ENCODE data around the gene SH3RF3. TPM values are rescaled to one million over a fixed set of nuclear protein-coding genes. Genes with fewer than 3 reads are reported as not detected.

The SH3RF3 gene
- total RNA-seq, 1 donor from 2014 or later = 10.8 TPM

- peaks cover 8% of the 10 kb centered on the region for H3K4me1 ChIP-seq
- no peaks in the 10 kb centered on the region for H3K36me3 ChIP-seq
- no peaks in the 10 kb centered on the region for H3K27me3 ChIP-seq
- no peaks in the 10 kb centered on the region for H3K9me3 ChIP-seq
- H3K27ac ChIP-seq = no peak overlapping the region
- no peak for DNase-seq (ENCODE audit: extremely low spot score in 2 of 2)
- TF ChIP-seq, protein P1, sequence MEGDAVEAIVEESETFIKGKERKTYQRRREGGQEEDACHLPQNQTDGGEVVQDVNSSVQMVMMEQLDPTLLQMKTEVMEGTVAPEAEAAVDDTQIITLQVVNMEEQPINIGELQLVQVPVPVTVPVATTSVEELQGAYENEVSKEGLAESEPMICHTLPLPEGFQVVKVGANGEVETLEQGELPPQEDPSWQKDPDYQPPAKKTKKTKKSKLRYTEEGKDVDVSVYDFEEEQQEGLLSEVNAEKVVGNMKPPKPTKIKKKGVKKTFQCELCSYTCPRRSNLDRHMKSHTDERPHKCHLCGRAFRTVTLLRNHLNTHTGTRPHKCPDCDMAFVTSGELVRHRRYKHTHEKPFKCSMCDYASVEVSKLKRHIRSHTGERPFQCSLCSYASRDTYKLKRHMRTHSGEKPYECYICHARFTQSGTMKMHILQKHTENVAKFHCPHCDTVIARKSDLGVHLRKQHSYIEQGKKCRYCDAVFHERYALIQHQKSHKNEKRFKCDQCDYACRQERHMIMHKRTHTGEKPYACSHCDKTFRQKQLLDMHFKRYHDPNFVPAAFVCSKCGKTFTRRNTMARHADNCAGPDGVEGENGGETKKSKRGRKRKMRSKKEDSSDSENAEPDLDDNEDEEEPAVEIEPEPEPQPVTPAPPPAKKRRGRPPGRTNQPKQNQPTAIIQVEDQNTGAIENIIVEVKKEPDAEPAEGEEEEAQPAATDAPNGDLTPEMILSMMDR (IDR thresholded peaks at IDR 0.05) = no peak
- no peak for TF ChIP-seq POLR2AphosphoS5 (IDR thresholded peaks at IDR 0.05; ENCODE audit: insufficient read depth in 1 of 2, low read depth in 1 of 2)
- no peak for TF ChIP-seq POLR2A (IDR thresholded peaks at IDR 0.05)
- H3K4me3 ChIP-seq = no peak overlapping the region
- intact Hi-C loops (cut with DNase I) = loop anchor here (2.0 to 10.0 kb wide), 2 partner anchors 253 to 381 kb away; no protein-coding TSS in a partner anchor
These were observed 378.8 kb downstream of the SH3RF3 start for GRCh38 chr2:109507828-109508227.

DNA sequence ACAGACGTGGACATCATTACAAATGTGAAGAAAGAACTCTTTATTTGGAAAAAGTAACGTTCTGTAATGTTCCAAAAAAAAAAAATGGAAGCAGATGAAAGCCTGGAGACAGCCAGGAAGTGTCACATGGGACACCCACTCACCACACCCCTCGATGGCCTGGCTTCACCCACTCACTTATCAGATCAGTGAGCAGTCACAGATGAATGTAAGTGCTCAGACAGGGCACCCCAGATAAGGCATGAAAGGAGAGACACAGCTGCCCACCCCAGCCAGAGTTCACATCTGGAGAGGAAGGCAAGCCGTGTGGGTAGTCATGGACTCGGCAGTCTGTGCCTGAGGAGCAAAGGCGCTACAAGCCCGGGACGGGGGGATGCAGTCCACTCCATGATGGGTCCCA, 379.6 kb downstream of the SH3RF3 start:
- TF ChIP-seq POLR2A (IDR thresholded peaks at IDR 0.05) (no peak), POLR2AphosphoS5 (IDR thresholded peaks at IDR 0.05; ENCODE audit: insufficient read depth in 1 of 2, low read depth in 1 of 2) (no peak)
- TF ChIP-seq, protein P1 (IDR thresholded peaks at IDR 0.05) = no peak
- no peaks in the 10 kb centered on the region for H3K36me3 ChIP-seq
- intact Hi-C loops (cut with DNase I) = loop anchor here (2.0 to 10.0 kb wide), 2 partner anchors 254 to 382 kb away; no protein-coding TSS in a partner anchor

GRCh38 chr2:109510136-109511028, 381.4 kb downstream of the SH3RF3 start:
- H3K4me1 ChIP-seq = peaks cover 25% of the 10 kb centered on the region
- intact Hi-C loops (cut with DNase I) = no loop called here

More for the DNA sequence above, 379.6 kb downstream of the SH3RF3 start:
- Histone ChIP-seq H3K27ac (no peak overlapping the region), H3K9me3 (no peaks in the 10 kb centered on the region), H3K27me3 (no peaks in the 10 kb centered on the region), H3K4me1 (peaks cover 10% of the 10 kb centered on the region), H3K4me3 (no peak overlapping the region)
- no peak for DNase-seq (ENCODE audit: extremely low spot score in 2 of 2)

DNA sequence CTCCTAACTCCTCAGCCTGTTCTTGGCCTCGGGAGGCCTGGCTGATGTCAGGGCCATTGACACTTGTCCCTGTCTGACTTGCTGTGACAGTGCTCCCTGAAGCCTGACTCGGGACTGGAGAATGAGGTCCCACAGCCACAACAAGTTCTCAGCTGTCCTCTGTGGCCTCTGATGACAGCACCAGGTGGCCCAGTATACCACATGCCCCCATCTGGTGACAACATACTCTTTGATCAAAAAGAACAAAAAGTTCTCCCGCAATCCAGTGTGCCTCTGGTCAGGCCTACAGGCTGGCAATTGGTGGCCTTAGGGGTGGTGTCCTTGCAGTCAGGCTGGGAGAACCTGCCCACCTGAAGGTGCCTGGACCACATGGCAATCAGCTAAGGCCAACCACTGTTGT, 382.2 kb downstream of the SH3RF3 start:
- peaks cover 25% of the 10 kb centered on the region for H3K4me1 ChIP-seq
- H3K9me3 ChIP-seq = no peaks in the 10 kb centered on the region
- intact Hi-C loops (cut with DNase I) = no loop called here
- no peak for DNase-seq (ENCODE audit: extremely low spot score in 2 of 2)
- H3K36me3 ChIP-seq = no peaks in the 10 kb centered on the region
- no peak overlapping the region for H3K27ac ChIP-seq
- no peaks in the 10 kb centered on the region for H3K27me3 ChIP-seq
- TF ChIP-seq, protein P1 (IDR thresholded peaks at IDR 0.05) = no peak
- TF ChIP-seq POLR2A (IDR thresholded peaks at IDR 0.05) (no peak), POLR2AphosphoS5 (IDR thresholded peaks at IDR 0.05; ENCODE audit: insufficient read depth in 1 of 2, low read depth in 1 of 2) (no peak)
- H3K4me3 ChIP-seq = no peak overlapping the region

More at GRCh38 chr2:109510136-109511028, 381.4 kb downstream of the SH3RF3 start:
- Histone ChIP-seq H3K36me3 (no peaks in the 10 kb centered on the region), H3K9me3 (no peaks in the 10 kb centered on the region), H3K27ac (no peak overlapping the region), H3K4me3 (no peak overlapping the region), H3K27me3 (no peaks in the 10 kb centered on the region)
- no peak for DNase-seq (ENCODE audit: extremely low spot score in 2 of 2)
- TF ChIP-seq POLR2A (IDR thresholded peaks at IDR 0.05) = no peak
- peak in 1 of 2 donors; percentile 27 for TF ChIP-seq POLR2AphosphoS5 (IDR thresholded peaks at IDR 0.05; ENCODE audit: insufficient read depth in 1 of 2, low read depth in 1 of 2)
- TF ChIP-seq, protein P1 (IDR thresholded peaks at IDR 0.05) = peak; percentile 47 to 94 (median 83)

DNA sequence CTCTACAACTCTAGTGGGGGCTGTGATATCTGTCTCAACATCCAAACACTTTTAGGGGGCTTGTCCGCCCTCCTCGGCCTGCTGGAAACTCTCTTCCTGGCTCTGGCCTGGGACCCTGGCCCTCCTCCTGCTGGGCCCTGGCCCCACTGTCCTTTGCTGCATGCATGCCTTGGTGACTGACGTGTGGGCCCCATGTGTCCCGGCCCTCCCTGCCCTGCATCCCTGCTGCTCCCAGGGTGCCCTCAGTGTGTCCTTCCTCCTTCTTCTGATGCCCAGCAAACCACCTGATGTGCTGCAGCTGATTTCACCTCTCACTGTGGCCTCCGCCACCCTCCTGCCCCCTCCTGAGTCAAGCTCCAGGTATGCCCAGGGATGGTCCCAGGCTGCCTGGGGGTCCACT, 383.1 kb downstream of the SH3RF3 start:
- no peaks in the 10 kb centered on the region for H3K9me3 ChIP-seq
- peaks cover 27% of the 10 kb centered on the region for H3K4me1 ChIP-seq
- no peaks in the 10 kb centered on the region for H3K27me3 ChIP-seq
- intact Hi-C loops (cut with DNase I) = no loop called here
- TF ChIP-seq, protein P1 (IDR thresholded peaks at IDR 0.05) = no peak
- no peak for TF ChIP-seq POLR2AphosphoS5 (IDR thresholded peaks at IDR 0.05; ENCODE audit: insufficient read depth in 1 of 2, low read depth in 1 of 2)
- no peak for TF ChIP-seq POLR2A (IDR thresholded peaks at IDR 0.05)
- H3K36me3 ChIP-seq = no peaks in the 10 kb centered on the region
- no peak overlapping the region for H3K4me3 ChIP-seq
- H3K27ac ChIP-seq = no peak overlapping the region
- no peak for DNase-seq (ENCODE audit: extremely low spot score in 2 of 2)

Measured in vagina (tissue), 2 donors.